Suprapubic skin (tissue), 4 donors: Measurements from ENCODE around the gene PCAT7. TPM values are rescaled to one million over a fixed set of nuclear protein-coding genes. Genes with fewer than 3 reads are reported as not detected.
"Not testable (repeated sequence)": the region's sequence is repeated elsewhere in the genome, so short reads cannot be mapped to it uniquely, and the experiment has no call there.

Experiments
- DNase-seq, 2 donors: peaks; one replicate each; pipeline ENCODE4 v3.0.0-alpha.2; 2019; ENCODE audit warnings: low spot score in 2 of 2
- H3K27ac ChIP-seq: fragments of 200-600 bp; sonication (generic); one replicate; pipeline ENCODE4 v1.5.1; 2019
- H3K27me3 ChIP-seq: fragments of 200-600 bp; sonication (generic); one replicate; pipeline ENCODE4 v1.5.1; 2019
- H3K36me3 ChIP-seq: fragments of 200-600 bp; sonication (generic); one replicate; pipeline ENCODE4 v1.5.1; 2019
- H3K4me1 ChIP-seq: fragments of 200-600 bp; sonication (generic); one replicate; pipeline ENCODE4 v1.5.1; 2019
- H3K4me3 ChIP-seq: fragments of 200-600 bp; sonication (generic); one replicate; pipeline ENCODE4 v1.5.1; 2019; ENCODE audit warnings: mild to moderate bottlenecking
- H3K9me3 ChIP-seq: fragments of 200-600 bp; sonication (generic); one replicate; pipeline ENCODE4 v1.5.1; 2019
- EP300 ChIP-seq: sonication (generic); formaldehyde crosslinking; IDR thresholded peaks from one replicate; pipeline ENCODE4 v1.6.1; 2017; ENCODE audit warnings: antibody characterized with exemption
- POLR2A ChIP-seq, 2 donors: fragments of 450-650 bp; IDR thresholded peaks; one replicate each; pipeline ENCODE4 v1.6.1; 2017; ENCODE audit warnings: antibody characterized with exemption in 2 of 2, mild to moderate bottlenecking in 2 of 2, moderate library complexity in 2 of 2
- POLR2AphosphoS5 ChIP-seq, 3 donors: sonication (generic); formaldehyde crosslinking; IDR thresholded peaks; one replicate each; pipeline ENCODE4 v1.6.1; 2017; ENCODE audit warnings: antibody characterized with exemption in 3 of 3
- WGBS: methylation state at CpG from one replicate; pipeline ENCODE4 v1.1.5; 2018; 5-methylcytosine and 5-hydroxymethylcytosine counted together
- total RNA-seq, 4 donors: library from RNA; depleted of rRNA; stranded (reverse); fragments of >200 nt; gene quantifications; one replicate each; pipeline ENCODE4 v1.1.0, GENCODE V29; 2016
- TF ChIP-seq, protein P1 (sequence below), 2 donors: fragments of 200-600 bp in 1 of 2; fragments of 450-650 bp in 1 of 2; sonication (generic) in 1 of 2; IDR thresholded peaks; one replicate each; pipeline ENCODE4 v1.5.1; 2016 to 2019; ENCODE audit warnings: antibody characterized with exemption in 2 of 2, mild to moderate bottlenecking in 1 of 2, moderate library complexity in 1 of 2

PCAT7 gene
- total RNA-seq, 4 donors from 2014 or later, result 0.87 TPM; not detected in 3

DNA sequence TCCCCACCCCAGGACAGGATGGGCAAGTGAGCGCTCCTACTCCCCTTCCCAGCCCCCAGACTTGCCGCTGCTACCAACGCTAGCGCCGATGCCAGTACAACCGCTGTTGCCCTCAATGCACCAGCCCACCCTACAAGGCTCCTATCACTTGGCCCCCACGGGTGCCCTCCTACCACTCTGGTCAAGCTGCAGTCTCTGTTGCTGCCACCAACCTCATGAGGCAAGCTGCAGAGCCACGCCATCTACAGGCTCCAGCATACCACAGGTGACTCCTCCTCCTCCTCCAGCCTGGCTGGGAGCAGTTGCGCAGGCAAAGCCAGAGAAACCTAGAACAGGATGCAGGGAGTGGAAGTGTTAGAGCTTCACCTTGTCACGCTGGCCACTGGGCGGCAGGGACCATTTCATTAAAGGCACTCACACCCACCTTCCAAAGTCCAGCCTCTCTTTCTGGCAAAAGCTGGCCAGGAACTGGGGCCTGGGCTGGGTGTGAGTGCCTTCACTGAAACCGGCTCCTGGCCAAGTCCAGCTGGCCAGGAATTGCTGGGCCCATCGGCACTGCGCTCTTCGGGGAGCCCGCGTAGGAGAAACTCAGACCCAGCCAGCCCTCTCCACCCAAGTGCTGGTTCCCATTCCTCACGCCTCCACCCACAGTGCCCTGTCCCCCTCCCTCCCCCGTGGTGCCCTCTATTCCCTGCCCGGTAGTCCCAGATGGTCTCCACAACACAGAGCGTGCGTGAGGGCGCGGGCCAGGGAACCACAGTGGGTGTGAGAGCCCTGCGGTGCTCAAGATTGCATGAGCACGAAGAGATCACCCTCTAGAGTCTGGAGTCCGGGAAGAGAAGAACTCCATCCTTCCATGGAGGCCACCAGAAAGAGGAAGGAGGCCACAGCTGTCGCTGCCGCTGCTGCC, 1.6 kb upstream of the PCAT7 start:
- Histone ChIP-seq H3K4me3 (no peak overlapping the region), H3K27ac (no peak overlapping the region), H3K36me3 (no peaks in the 10 kb centered on the region), H3K4me1 (no peaks in the 10 kb centered on the region), H3K27me3 (peaks cover 4% of the 10 kb centered on the region), H3K9me3 (no peaks in the 10 kb centered on the region)
- 92% methylated on average over 24 of the region's 29 CpGs for WGBS
- no peak for DNase-seq
- TF ChIP-seq, protein P1, sequence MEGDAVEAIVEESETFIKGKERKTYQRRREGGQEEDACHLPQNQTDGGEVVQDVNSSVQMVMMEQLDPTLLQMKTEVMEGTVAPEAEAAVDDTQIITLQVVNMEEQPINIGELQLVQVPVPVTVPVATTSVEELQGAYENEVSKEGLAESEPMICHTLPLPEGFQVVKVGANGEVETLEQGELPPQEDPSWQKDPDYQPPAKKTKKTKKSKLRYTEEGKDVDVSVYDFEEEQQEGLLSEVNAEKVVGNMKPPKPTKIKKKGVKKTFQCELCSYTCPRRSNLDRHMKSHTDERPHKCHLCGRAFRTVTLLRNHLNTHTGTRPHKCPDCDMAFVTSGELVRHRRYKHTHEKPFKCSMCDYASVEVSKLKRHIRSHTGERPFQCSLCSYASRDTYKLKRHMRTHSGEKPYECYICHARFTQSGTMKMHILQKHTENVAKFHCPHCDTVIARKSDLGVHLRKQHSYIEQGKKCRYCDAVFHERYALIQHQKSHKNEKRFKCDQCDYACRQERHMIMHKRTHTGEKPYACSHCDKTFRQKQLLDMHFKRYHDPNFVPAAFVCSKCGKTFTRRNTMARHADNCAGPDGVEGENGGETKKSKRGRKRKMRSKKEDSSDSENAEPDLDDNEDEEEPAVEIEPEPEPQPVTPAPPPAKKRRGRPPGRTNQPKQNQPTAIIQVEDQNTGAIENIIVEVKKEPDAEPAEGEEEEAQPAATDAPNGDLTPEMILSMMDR (IDR thresholded peaks at IDR 0.05), result no peak
- TF ChIP-seq POLR2AphosphoS5 (IDR thresholded peaks at IDR 0.05), result no peak
- no peak for TF ChIP-seq EP300
- TF ChIP-seq POLR2A (IDR thresholded peaks at IDR 0.05), result no peak

DNA sequence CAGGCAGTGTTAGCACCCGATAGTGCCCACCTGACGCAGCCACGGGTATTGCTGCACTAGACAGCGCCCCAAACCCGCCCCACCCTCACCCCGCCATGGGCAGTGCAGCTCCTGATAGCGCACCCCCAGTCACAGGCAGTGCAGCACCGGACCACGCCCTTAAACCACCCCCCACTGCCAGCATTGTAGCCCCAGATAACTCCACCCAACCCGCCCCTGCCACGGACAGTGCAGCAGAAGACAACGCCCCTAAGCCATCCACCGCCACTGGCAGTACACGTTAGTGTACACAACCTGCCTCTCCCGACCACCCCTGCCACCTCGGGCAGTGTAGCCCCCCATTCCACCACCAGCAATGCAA, 825 bp upstream of the PCAT7 start:
- DNase-seq, result no peak
- H3K27ac ChIP-seq, result no peak overlapping the region
- TF ChIP-seq, protein P1 (IDR thresholded peaks at IDR 0.05), result no peak
- TF ChIP-seq POLR2A (IDR thresholded peaks at IDR 0.05) (no peak), EP300 (no peak), POLR2AphosphoS5 (IDR thresholded peaks at IDR 0.05) (no peak)
- H3K27me3 ChIP-seq, result peaks cover 4% of the 10 kb centered on the region
- no peak overlapping the region for H3K4me3 ChIP-seq
- no peaks in the 10 kb centered on the region for H3K9me3 ChIP-seq
- H3K36me3 ChIP-seq, result no peaks in the 10 kb centered on the region
- H3K4me1 ChIP-seq, result no peaks in the 10 kb centered on the region
- WGBS, result 83% methylated on average over 6 of the region's 16 CpGs

DNA sequence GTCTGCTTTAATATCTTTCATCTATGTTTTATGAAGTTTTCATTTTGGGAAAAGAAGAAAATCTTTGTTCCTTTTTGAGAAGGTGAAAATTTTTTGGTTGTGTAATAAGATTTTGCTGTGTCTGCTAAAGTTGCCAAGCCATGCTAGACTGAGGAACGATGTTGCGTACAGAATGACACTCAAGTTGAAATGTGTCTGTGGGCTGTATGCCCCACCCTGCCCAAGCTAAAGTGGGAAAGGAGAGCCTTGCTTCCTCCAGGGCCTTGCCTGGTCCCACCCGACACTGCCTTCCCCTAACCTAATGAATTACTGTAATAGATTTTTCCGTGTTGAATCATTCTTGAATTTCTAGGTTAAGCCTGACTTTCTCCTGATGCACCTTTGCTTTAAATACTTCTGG, 2.5 kb downstream of the PCAT7 start:
- Histone ChIP-seq H3K27ac (no peak overlapping the region), H3K36me3 (no peaks in the 10 kb centered on the region), H3K9me3 (no peaks in the 10 kb centered on the region), H3K4me1 (no peaks in the 10 kb centered on the region), H3K4me3 (no peak overlapping the region), H3K27me3 (peaks cover 4% of the 10 kb centered on the region)
- no peak for DNase-seq
- TF ChIP-seq POLR2AphosphoS5 (IDR thresholded peaks at IDR 0.05), result no peak
- TF ChIP-seq, protein P1 (IDR thresholded peaks at IDR 0.05), result no peak
- TF ChIP-seq EP300, result no peak
- no peak for TF ChIP-seq POLR2A (IDR thresholded peaks at IDR 0.05)
- 66% methylated on average over 4 of the region's 4 CpGs for WGBS

DNA sequence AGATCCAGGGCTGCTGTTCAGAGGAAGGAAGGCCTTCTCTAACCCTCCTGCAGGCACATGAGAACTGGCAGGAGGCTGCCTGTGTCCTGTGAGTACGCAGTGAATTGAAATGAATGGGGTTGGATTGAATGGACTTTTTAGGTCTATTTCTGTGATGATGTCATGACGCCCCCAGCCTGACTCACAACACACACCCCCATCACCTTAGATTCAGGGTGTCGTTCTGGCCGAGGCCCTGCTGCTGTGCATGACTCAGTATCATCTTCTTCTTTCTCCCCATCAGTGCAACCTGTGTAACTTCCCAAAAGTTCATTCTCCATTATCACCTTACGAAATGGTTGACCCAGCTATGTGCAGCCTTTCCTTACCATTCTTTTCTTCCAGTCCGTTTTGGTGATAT, 5.4 kb downstream of the PCAT7 start:
- TF ChIP-seq EP300 (no peak), POLR2A (IDR thresholded peaks at IDR 0.05) (no peak), POLR2AphosphoS5 (IDR thresholded peaks at IDR 0.05) (no peak)
- TF ChIP-seq, protein P1 (IDR thresholded peaks at IDR 0.05), result no peak
- Histone ChIP-seq H3K4me3 (no peak overlapping the region), H3K4me1 (no peaks in the 10 kb centered on the region), H3K9me3 (no peaks in the 10 kb centered on the region), H3K27ac (no peak overlapping the region), H3K27me3 (peaks cover 5% of the 10 kb centered on the region), H3K36me3 (no peaks in the 10 kb centered on the region)
- no peak for DNase-seq
- WGBS, result 86% methylated on average over 5 of the region's 6 CpGs

DNA sequence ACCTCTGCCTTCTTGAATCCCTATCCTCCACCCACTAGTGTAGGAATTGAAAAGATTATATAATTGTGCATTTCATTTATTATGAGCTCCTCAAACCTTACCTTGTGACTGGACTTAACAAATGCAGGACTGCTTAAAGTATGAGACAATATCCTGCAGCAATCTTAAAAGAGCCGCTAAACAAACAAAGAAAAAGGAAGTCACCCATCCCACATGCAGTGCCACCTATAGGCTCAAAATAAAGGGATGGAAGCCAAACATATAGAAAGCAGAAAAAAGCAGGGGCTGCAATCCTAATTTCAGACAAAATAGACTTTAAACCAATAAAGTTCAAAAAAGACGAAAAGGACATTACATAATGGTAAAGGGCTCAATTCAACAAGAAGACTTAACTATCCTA, 8.7 kb downstream of the PCAT7 start:
- no peak for DNase-seq
- WGBS, result 56% methylated on average over 2 of the region's 2 CpGs

DNA sequence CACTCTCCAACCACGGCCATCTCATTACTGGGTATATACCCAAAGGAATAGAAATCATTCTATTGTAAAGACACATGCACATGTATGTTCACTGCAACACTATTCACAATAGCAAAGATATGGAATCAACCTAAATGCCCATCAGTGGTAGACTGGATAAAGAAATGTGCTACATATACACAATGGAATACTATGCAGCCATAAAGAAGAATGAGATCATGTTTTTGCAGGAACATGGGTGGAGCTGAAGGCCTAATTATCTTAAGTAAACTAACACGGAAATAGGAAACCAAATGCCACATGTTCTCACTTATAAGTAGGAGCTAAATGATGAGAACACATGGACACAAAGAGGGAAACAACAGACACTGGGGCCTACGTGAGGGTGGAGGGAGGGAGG, 9.4 kb downstream of the PCAT7 start:
- not testable (repeated sequence) for DNase-seq, H3K4me3 ChIP-seq, H3K27ac ChIP-seq, H3K9me3 ChIP-seq, H3K27me3 ChIP-seq, H3K36me3 ChIP-seq, H3K4me1 ChIP-seq
- 56% methylated on average over 3 of the region's 3 CpGs for WGBS

More for the DNA sequence above, 8.7 kb downstream of the PCAT7 start:
- H3K27me3 ChIP-seq, result peaks cover 5% of the 10 kb centered on the region
- H3K9me3 ChIP-seq, result no peaks in the 10 kb centered on the region
- H3K4me1 ChIP-seq, result no peaks in the 10 kb centered on the region
- H3K36me3 ChIP-seq, result no peaks in the 10 kb centered on the region
- TF ChIP-seq EP300 (no peak), POLR2A (IDR thresholded peaks at IDR 0.05) (no peak), POLR2AphosphoS5 (IDR thresholded peaks at IDR 0.05) (no peak)
- TF ChIP-seq, protein P1 (IDR thresholded peaks at IDR 0.05), result no peak
- H3K27ac ChIP-seq, result no peak overlapping the region
- no peak overlapping the region for H3K4me3 ChIP-seq
